ENCODE measurements around the gene ACE2.

Gene ACE2

GRCh38 chrX:15515931-15516330 lies 84.8 kb downstream of the ACE2 start:
- TF ChIP-seq TAF1 (IDR thresholded peaks at IDR 0.05; ENCODE audit: borderline replicate concordance, insufficient read depth, low read length), result no peak
- no peak for TF ChIP-seq FOXP2 (optimal IDR thresholded peaks at IDR 0.05; ENCODE audit: borderline replicate concordance, extremely low read depth, extremely low read length, insufficient read depth)
- TF ChIP-seq SIN3A (IDR thresholded peaks at IDR 0.05; ENCODE audit: borderline replicate concordance, insufficient read depth, low read length), result no peak
- TF ChIP-seq POLR2AphosphoS5 (IDR thresholded peaks at IDR 0.05; ENCODE audit: low read depth, low read length), result no peak
- TF ChIP-seq REST (IDR thresholded peaks at IDR 0.05; ENCODE audit: insufficient read depth in 1 of 2, low read depth in 2 of 2, low read length in 2 of 2), result no peak

DNA sequence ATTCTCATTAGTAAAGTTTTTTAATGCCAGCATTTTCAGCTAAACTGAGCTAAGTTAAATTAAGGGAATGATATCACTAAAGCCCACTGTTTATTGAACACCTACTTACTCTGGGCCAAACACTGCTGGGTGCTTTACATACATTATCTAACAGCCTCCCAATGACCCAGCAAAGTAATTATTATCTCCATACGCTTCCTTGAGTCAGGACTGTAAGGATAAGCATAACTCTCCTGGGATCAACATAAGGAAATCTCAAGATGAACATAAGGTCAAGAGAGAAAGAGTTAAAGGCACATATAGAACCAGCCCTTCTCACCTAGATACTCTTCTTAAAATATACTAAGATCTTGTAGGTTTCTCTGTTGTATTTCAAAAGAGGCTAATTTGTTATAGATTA lies 86.5 kb downstream of the ACE2 start:
- TF ChIP-seq POLR2AphosphoS5 (IDR thresholded peaks at IDR 0.05; ENCODE audit: low read depth, low read length) (no peak), SIN3A (IDR thresholded peaks at IDR 0.05; ENCODE audit: borderline replicate concordance, insufficient read depth, low read length) (no peak), TAF1 (IDR thresholded peaks at IDR 0.05; ENCODE audit: borderline replicate concordance, insufficient read depth, low read length) (no peak), REST (IDR thresholded peaks at IDR 0.05; ENCODE audit: insufficient read depth in 1 of 2, low read depth in 2 of 2, low read length in 2 of 2) (no peak), FOXP2 (optimal IDR thresholded peaks at IDR 0.05; ENCODE audit: borderline replicate concordance, extremely low read depth, extremely low read length, insufficient read depth) (no peak)

DNA sequence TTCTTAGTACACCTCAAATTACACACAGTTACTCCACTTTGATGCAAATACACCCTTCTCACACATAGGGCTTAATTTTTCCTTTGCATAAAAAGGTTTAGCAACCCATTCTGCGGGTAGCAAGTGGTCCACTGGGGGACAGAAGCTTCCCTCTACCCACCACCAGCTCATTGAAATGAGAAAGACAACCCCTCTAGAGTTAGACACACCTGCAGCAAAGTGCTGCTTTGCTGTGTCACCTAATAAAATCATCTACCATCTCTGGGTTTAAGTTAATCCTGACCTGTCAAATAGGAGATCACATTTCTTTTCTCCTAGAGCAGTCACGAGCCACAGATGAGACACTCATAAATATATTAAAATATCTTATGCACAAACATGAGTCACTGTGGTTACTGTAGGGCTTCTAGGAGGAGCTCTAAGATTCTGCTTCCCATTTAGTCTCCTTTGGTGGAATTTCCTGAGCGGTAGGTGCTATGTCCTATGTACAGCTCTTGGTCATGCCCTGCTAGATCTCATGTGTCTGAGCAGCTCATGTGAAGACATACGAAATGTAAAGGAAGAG lies 88.3 kb downstream of the ACE2 start:
- no peak for TF ChIP-seq POLR2AphosphoS5 (IDR thresholded peaks at IDR 0.05; ENCODE audit: low read depth, low read length)
- TF ChIP-seq TAF1 (IDR thresholded peaks at IDR 0.05; ENCODE audit: borderline replicate concordance, insufficient read depth, low read length), result no peak
- TF ChIP-seq SIN3A (IDR thresholded peaks at IDR 0.05; ENCODE audit: borderline replicate concordance, insufficient read depth, low read length), result no peak
- TF ChIP-seq FOXP2 (optimal IDR thresholded peaks at IDR 0.05; ENCODE audit: borderline replicate concordance, extremely low read depth, extremely low read length, insufficient read depth), result no peak
- no peak for TF ChIP-seq REST (IDR thresholded peaks at IDR 0.05; ENCODE audit: insufficient read depth in 1 of 2, low read depth in 2 of 2, low read length in 2 of 2)

- no peak for TF ChIP-seq SIN3A (IDR thresholded peaks at IDR 0.05; ENCODE audit: borderline replicate concordance, insufficient read depth, low read length)
- TF ChIP-seq TAF1 (IDR thresholded peaks at IDR 0.05; ENCODE audit: borderline replicate concordance, insufficient read depth, low read length), result no peak
- TF ChIP-seq FOXP2 (optimal IDR thresholded peaks at IDR 0.05; ENCODE audit: borderline replicate concordance, extremely low read depth, extremely low read length, insufficient read depth), result no peak
- no peak for TF ChIP-seq POLR2AphosphoS5 (IDR thresholded peaks at IDR 0.05; ENCODE audit: low read depth, low read length)
- TF ChIP-seq REST (IDR thresholded peaks at IDR 0.05; ENCODE audit: insufficient read depth in 1 of 2, low read depth in 2 of 2, low read length in 2 of 2), result no peak
These were observed 89.2 kb downstream of the ACE2 start for GRCh38 chrX:15511563-15511962.
